H1 (cell line): ENCODE measurements around the gene TEN1. TPM values are rescaled to one million over a fixed set of nuclear protein-coding genes. Genes with fewer than 3 reads are reported as not detected.

Experiments used
- CTCF ChIA-PET: fragments of 300-600 bp; sonication (Branson Sonifier 250); formaldehyde crosslinking; loops from one replicate; lab custom pipeline; 2021; ENCODE audit not compliant: partially characterized antibody; lab: Charles Lee
- POLR2A ChIA-PET: fragments of 300-600 bp; sonication (Branson Sonifier 250); formaldehyde crosslinking; loops from one replicate; lab custom pipeline; 2021; ENCODE audit warnings: inconsistent platforms; ENCODE audit not compliant: partially characterized antibody; lab: Charles Lee
- DNase-seq, 2 experiments: peaks; one replicate each; pipeline versions ENCODE4 v3.0.0 to v3.0.0-alpha.2; 2010 to 2022; ENCODE audit warnings: low spot score in 2 of 2, low read depth in 1 of 2, mixed read lengths in 1 of 2
- FAIRE-seq: peaks from 2 replicates; lab custom pipeline; 2011; peaks lifted over from hg19 to GRCh38; lab: Jason Lieb, UNC
- H2AFZ ChIP-seq: 2 replicates; pipeline ENCODE4 v1.8.1; 2012; ENCODE audit warnings: low read length, inconsistent platforms
- H2AK5ac ChIP-seq: 2 replicates; pipeline ENCODE4 v1.6.1; 2013; ENCODE audit warnings: low read depth, low read length
- H2BK120ac ChIP-seq: replicated peaks from 2 replicates; pipeline ENCODE3; 2013; ENCODE audit warnings: low read depth, low read length, inconsistent platforms
- H2BK12ac ChIP-seq: 2 replicates; pipeline ENCODE4 v1.6.1; 2013; ENCODE audit warnings: low read depth, low read length
- H2BK15ac ChIP-seq: 2 replicates; pipeline ENCODE4 v1.6.1; 2013; ENCODE audit warnings: low read length
- H2BK20ac ChIP-seq: 2 replicates; pipeline ENCODE4 v1.6.1; 2013; ENCODE audit warnings: low read length
- H2BK5ac ChIP-seq: 2 replicates; pipeline ENCODE4 v1.6.1; 2013; ENCODE audit warnings: low read depth, low read length
- H3K14ac ChIP-seq: 2 replicates; pipeline ENCODE4 v1.6.1; 2013; ENCODE audit warnings: inconsistent platforms; ENCODE audit not compliant: insufficient read length
- H3K18ac ChIP-seq: 2 replicates; pipeline ENCODE4 v1.6.1; 2013; ENCODE audit warnings: low read length; ENCODE audit errors: extremely low read depth
- H3K23ac ChIP-seq: 2 replicates; pipeline ENCODE4 v1.6.1; 2013; ENCODE audit warnings: inconsistent platforms; ENCODE audit not compliant: insufficient read length
- H3K23me2 ChIP-seq: 2 replicates; pipeline ENCODE4 v1.6.1; 2013; ENCODE audit warnings: low read depth, low read length
- H3K27ac ChIP-seq: 2 replicates; pipeline ENCODE4 v1.6.1; 2011; ENCODE audit warnings: low read depth, low read length, inconsistent platforms
- H3K27me3 ChIP-seq, 4 experiments: replicated peaks in 1 of 4; 1 replicate in 1 of 4; 2 replicates in 3 of 4; pipeline versions ENCODE4 v1.6.1 to v1.8.1; 2011 to 2013; ENCODE audit warnings: low read length in 3 of 4, mild to moderate bottlenecking in 3 of 4, inconsistent platforms in 2 of 4, mixed read lengths in 2 of 4, moderate library complexity in 1 of 4; ENCODE audit not compliant: control insufficient read depth in 3 of 4, insufficient read depth in 3 of 4; ENCODE audit errors: extremely low read depth in 1 of 4
- H3K36me3 ChIP-seq, 4 experiments: 2 replicates each; pipeline versions ENCODE4 v1.6.1 to v1.8.1; 2011 to 2013; ENCODE audit warnings: mild to moderate bottlenecking in 4 of 4, low read length in 3 of 4, moderate library complexity in 2 of 4, control low read depth in 1 of 4, inconsistent platforms in 1 of 4; ENCODE audit not compliant: insufficient read depth in 4 of 4, control insufficient read depth in 2 of 4
- H3K4ac ChIP-seq: replicated peaks from 2 replicates; pipeline ENCODE3; 2013; ENCODE audit warnings: low read length, low read depth, mixed read lengths, inconsistent platforms; ENCODE audit not compliant: insufficient read length
- H3K4me1 ChIP-seq, 4 experiments: replicated peaks in 1 of 4; 1 replicate in 1 of 4; 2 replicates in 3 of 4; pipeline versions ENCODE4 v1.6.1 to v1.8.1; 2011 to 2013; ENCODE audit warnings: low read length in 3 of 4, inconsistent platforms in 2 of 4, mixed read lengths in 1 of 4; ENCODE audit not compliant: insufficient read depth in 4 of 4, control insufficient read depth in 3 of 4
- H3K4me2 ChIP-seq, 2 experiments: 2 replicates each; pipeline versions ENCODE4 v1.6.1 to v1.8.1; 2011 to 2013; ENCODE audit warnings: low read depth in 2 of 2, low read length in 2 of 2, control low read depth in 1 of 2, inconsistent platforms in 1 of 2, mild to moderate bottlenecking in 1 of 2; ENCODE audit not compliant: insufficient read depth in 1 of 2
- H3K4me3 ChIP-seq, 4 experiments: fragments of 200-600, 300-600 bp in 1 of 4; sonication (generic), shearing (Covaris generic), sonication (Bioruptor Twin) in 1 of 4; 2 replicates each; pipeline versions ENCODE4 v1.5.1 to v1.8.1; 2011 to 2016; ENCODE audit warnings: low read length in 4 of 4, low read depth in 3 of 4, control low read depth in 2 of 4, inconsistent platforms in 2 of 4, mild to moderate bottlenecking in 2 of 4, mixed read lengths in 1 of 4, moderate library complexity in 1 of 4; ENCODE audit not compliant: insufficient read depth in 2 of 4; ENCODE audit errors: extremely low read depth in 1 of 4
- H3K56ac ChIP-seq: replicated peaks from 2 replicates; pipeline ENCODE3; 2013; ENCODE audit warnings: low read depth, mild to moderate bottlenecking, mixed read lengths, low read length, inconsistent platforms; ENCODE audit not compliant: insufficient read length
- H3K79me1 ChIP-seq: 2 replicates; pipeline ENCODE4 v1.6.1; 2013; ENCODE audit warnings: low read depth, low read length, control low read depth
- H3K79me2 ChIP-seq, 2 experiments: 2 replicates each; pipeline versions ENCODE4 v1.6.1 to v1.8.1; 2012 to 2013; ENCODE audit warnings: low read length in 2 of 2, mild to moderate bottlenecking in 2 of 2, inconsistent platforms in 1 of 2; ENCODE audit not compliant: insufficient read depth in 2 of 2, control insufficient read depth in 1 of 2
- H3K9ac ChIP-seq, 4 experiments: replicated peaks in 1 of 4; 1 replicate in 1 of 4; 2 replicates in 3 of 4; pipeline versions ENCODE4 v1.6.1 to v1.8.1; 2011 to 2013; ENCODE audit warnings: low read depth in 3 of 4, low read length in 3 of 4, control low read depth in 2 of 4, mild to moderate bottlenecking in 2 of 4, moderate library complexity in 2 of 4, inconsistent platforms in 1 of 4; ENCODE audit errors: extremely low read depth in 1 of 4
- H3K9me3 ChIP-seq, 2 experiments: 2 replicates each; pipeline versions ENCODE4 v1.6.1 to v1.8.1; 2012 to 2013; ENCODE audit warnings: mild to moderate bottlenecking in 2 of 2, moderate library complexity in 2 of 2, control low read depth in 1 of 2, inconsistent platforms in 1 of 2, low read depth in 1 of 2, low read length in 1 of 2, mixed read lengths in 1 of 2; ENCODE audit not compliant: insufficient read depth in 2 of 2
- H4K20me1 ChIP-seq, 2 experiments: replicated peaks in 1 of 2; 2 replicates each; pipeline versions ENCODE3 to v1.8.1; 2011 to 2013; ENCODE audit warnings: inconsistent platforms in 2 of 2, low read length in 2 of 2, mild to moderate bottlenecking in 1 of 2; ENCODE audit not compliant: insufficient read depth in 2 of 2, control insufficient read depth in 1 of 2
- H4K5ac ChIP-seq: 2 replicates; pipeline ENCODE4 v1.6.1; 2013; ENCODE audit warnings: low read length, low read depth, mixed read lengths, inconsistent platforms; ENCODE audit not compliant: insufficient read length
- H4K8ac ChIP-seq: 2 replicates; pipeline ENCODE4 v1.8.0; 2013; ENCODE audit warnings: mild to moderate bottlenecking, moderate library complexity, low read length, inconsistent platforms; ENCODE audit not compliant: insufficient read depth; ENCODE audit errors: extremely low read depth
- H4K91ac ChIP-seq: replicated peaks from 2 replicates; pipeline ENCODE3; 2013; ENCODE audit warnings: low read length, mixed read lengths, inconsistent platforms; ENCODE audit not compliant: insufficient read length
- CEBPB ChIP-seq: IDR thresholded peaks from 2 replicates; pipeline ENCODE4 v1.6.1; 2012; ENCODE audit warnings: low read depth, low read length
- GTF2F1 ChIP-seq: IDR thresholded peaks from 2 replicates; pipeline ENCODE4 v1.6.1; 2012; ENCODE audit warnings: low read depth, low read length, improper control_type of control experiment, borderline replicate concordance
- KDM4A ChIP-seq: IDR thresholded peaks from one replicate; pipeline ENCODE4 v1.7.1; 2012; ENCODE audit warnings: low read depth, mild to moderate bottlenecking, moderate library complexity, low read length, inconsistent platforms; ENCODE audit not compliant: severe bottlenecking
- PHF8 ChIP-seq: fragments of 200-600 bp; sonication (generic); conservative IDR thresholded peaks from 2 replicates; pipeline ENCODE4 v1.7.1; 2012; ENCODE audit warnings: low read depth, mild to moderate bottlenecking, inconsistent platforms, low read length, moderate library complexity
- TAF1 ChIP-seq: IDR thresholded peaks from 2 replicates; pipeline ENCODE4 v1.6.1; 2011; ENCODE audit warnings: mild to moderate bottlenecking, low read depth, low read length
- WGBS, 2 experiments: shearing (Covaris generic) in 1 of 2; methylation state at CpG; one replicate each; pipeline versions ENCODE4 v1.1.6 to v1.1.7; 2013 to 2015; ENCODE audit warnings: low lambda C conversion rate in 2 of 2, mixed read lengths in 2 of 2, inconsistent platforms in 1 of 2, low coverage in 1 of 2, missing lambda C conversion rate in 1 of 2; ENCODE audit not compliant: insufficient replicate concordance in 2 of 2, insufficient coverage in 1 of 2, insufficient read length in 1 of 2; ENCODE audit errors: extremely low coverage in 1 of 2, missing lambda C conversion rate in 1 of 2; 5-methylcytosine and 5-hydroxymethylcytosine counted together
- polyA plus RNA-seq, 7 experiments: library from polyadenylated mRNA; depleted of rRNA in 3 of 7; stranded (reverse) in 5 of 7; unstranded in 2 of 7; fragments of >200 nt in 5 of 7; fragments of 200-250 nt in 2 of 7; gene quantifications; 1 replicate in 5 of 7; 2 replicates in 1 of 7; 4 replicates in 1 of 7; pipeline versions ENCODE4 v1.2.1 to v1.2.3, GENCODE V29; 2011 to 2013; ENCODE audit warnings: missing spikeins in 2 of 7, mixed read lengths in 2 of 7
- total RNA-seq: library from RNA; stranded (reverse); fragmentation: NEBNext Ultra II Directional; extraction: Animal tissue kit (Norgen Biotek cat#: 25700); gene quantifications from 2 replicates; pipeline ENCODE4 v1.2.1, GENCODE V29; 2021

The TEN1 gene
- total and polyA plus RNA-seq, 2 of the 8 experiments (the other 6 are each of a cell fraction or from before 2014, with no cell fraction given) = 15.9 to 18.7 TPM

DNA sequence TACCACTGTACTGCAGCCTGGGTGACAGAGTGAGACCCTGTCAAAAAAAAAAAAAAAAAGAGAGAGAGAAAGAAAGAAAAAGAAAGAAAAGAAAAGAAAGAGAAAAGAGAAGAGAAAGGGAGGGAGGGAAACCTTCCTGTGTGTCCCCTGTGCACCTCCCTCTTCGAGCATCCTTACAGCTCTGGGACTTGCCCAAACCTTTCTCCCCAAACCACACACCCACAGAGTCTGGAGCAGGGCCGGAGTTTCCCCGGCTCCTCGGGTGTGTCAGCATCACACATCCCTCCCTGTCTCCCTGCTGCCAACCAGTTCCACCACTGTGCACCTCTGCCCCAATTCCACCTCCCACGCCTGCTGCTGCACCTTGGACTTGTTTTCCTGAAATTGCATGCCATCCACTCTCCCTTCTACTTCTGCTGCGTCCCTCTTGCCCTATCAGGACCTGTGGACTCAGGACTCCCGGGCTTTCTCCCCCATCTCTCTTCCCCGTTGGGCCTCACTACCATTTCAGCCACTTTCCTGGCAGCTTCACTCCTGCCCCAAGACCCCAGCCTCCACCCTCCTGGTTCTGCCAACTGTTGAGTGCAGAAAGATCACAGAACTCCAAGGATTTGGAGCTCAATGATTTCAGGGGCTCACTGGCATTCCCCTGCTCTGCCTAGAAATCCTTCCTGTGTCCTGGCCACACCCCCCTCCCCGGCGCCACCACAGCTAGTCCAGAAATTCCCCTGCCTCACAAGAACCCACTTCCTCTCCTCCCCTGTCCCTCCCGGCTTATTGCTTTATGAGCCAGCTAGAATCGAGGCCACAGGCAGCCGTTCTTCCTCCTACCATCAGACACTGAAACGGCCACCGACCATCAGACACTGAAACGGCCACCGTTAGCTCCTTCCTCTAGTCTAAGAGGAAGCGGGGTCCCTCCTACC is 17.9 kb downstream of the TEN1 start:
- Histone ChIP-seq H3K56ac (no peak overlapping the region), H3K36me3 (peaks cover 2 to 3% (median 3%) of the 10 kb centered on the region in 4 experiments; a peak in 5 of 8 replicates), H4K20me1 (no peaks in the 10 kb centered on the region), H2BK15ac (no peak overlapping the region), H3K14ac (no peak overlapping the region), H2BK12ac (peak overlapping the region; percentile 9; the same call in 1 of the 2 replicates), H4K5ac (no peak overlapping the region), H4K91ac (no peak overlapping the region), H3K4ac (no peak overlapping the region), H3K23ac (no peak overlapping the region), H3K4me3 (no peak overlapping the region), H2BK5ac (peak overlapping the region; percentile 49; the same call in 1 of the 2 replicates), H3K79me2 (no peaks in the 10 kb centered on the region), H3K23me2 (no peaks in the 10 kb centered on the region), H2BK20ac (no peak overlapping the region), H3K79me1 (no peaks in the 10 kb centered on the region), H3K9ac (no peak overlapping the region), H4K8ac (no peak overlapping the region), H3K4me1 (no peaks in the 10 kb centered on the region; a peak in 3 of 7 replicates), H3K18ac (peak overlapping the region; percentile 13), H3K4me2 (no peak overlapping the region), H3K9me3 (no peaks in the 10 kb centered on the region), H2AK5ac (no peak overlapping the region), H2BK120ac (no peak overlapping the region), H3K27ac (no peak overlapping the region), H3K27me3 (no peaks in the 10 kb centered on the region), H2AFZ (no peak overlapping the region)
- TF ChIP-seq GTF2F1 = no peak
- no peak for TF ChIP-seq PHF8
- TF ChIP-seq TAF1 = no peak
- no peak for TF ChIP-seq KDM4A
- no peak for TF ChIP-seq CEBPB
- DNase-seq (no peak), FAIRE-seq (no peak)
- 83% methylated on average over 18 of the region's 18 CpGs; no CpG with 5 or more reads in 1 of the 2 experiments for WGBS, 2 experiments
- ChIA-PET CTCF (interaction anchor here (0.6 to 32.0 kb wide), 15 partner anchors 8 to 303 kb away, joined by 3 to 885 read pairs (median 4); partner anchors contain the start of genes ACOX1, MRPL38, TEN1 and TRIM65), POLR2A (interaction anchor here (0.8 to 2.3 kb wide), 6 partner anchors 11 to 555 kb away, joined by 3 to 7 read pairs (median 4); partner anchors contain the start of gene FBF1)
